PC-9 (cell line): Measurements from ENCODE around the gene LNX1.

ENCODE experiments used
- EZH2 ChIP-seq: fragments of 200-600 bp; sonication (generic); IDR thresholded peaks from 2 replicates; pipeline ENCODE4 v1.8.0; 2017; ENCODE audit warnings: antibody characterized with exemption, low read depth
- TF ChIP-seq, protein P1 (sequence below): fragments of 200-600 bp; sonication (generic); conservative IDR thresholded peaks from 2 replicates; pipeline ENCODE4 v1.6.1; 2017; ENCODE audit warnings: mixed run types, antibody characterized with exemption, mild to moderate bottlenecking, moderate library complexity

DNA sequence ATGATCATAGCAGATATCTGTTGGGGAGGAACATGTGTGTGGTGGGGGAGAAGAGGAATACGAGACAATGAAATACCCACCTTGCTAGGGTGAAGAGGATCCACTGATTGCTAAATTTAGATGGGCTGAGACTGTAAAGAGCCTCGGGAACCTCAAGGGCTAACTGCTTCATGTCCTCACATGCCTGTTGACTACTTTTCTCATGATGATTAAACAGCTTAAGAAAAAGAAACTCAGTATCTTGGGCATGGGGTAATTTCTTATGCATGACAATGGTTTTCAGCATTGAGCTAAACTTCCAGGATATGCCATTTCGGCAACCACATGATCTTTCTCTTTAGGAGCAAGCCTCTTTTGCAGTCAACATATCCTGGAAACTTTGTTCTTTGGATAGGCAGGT lies 3.9 kb upstream of the LNX1 start:
- TF ChIP-seq, protein P1, sequence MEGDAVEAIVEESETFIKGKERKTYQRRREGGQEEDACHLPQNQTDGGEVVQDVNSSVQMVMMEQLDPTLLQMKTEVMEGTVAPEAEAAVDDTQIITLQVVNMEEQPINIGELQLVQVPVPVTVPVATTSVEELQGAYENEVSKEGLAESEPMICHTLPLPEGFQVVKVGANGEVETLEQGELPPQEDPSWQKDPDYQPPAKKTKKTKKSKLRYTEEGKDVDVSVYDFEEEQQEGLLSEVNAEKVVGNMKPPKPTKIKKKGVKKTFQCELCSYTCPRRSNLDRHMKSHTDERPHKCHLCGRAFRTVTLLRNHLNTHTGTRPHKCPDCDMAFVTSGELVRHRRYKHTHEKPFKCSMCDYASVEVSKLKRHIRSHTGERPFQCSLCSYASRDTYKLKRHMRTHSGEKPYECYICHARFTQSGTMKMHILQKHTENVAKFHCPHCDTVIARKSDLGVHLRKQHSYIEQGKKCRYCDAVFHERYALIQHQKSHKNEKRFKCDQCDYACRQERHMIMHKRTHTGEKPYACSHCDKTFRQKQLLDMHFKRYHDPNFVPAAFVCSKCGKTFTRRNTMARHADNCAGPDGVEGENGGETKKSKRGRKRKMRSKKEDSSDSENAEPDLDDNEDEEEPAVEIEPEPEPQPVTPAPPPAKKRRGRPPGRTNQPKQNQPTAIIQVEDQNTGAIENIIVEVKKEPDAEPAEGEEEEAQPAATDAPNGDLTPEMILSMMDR, result no peak
- no peak for TF ChIP-seq EZH2
